SK-N-SH (cell line): ENCODE data around the gene ABCA7. TPM values are rescaled to one million over a fixed set of nuclear protein-coding genes. Genes with fewer than 3 reads are reported as not detected.

Source experiments
- CTCF ChIA-PET: fragments of 300-600, 350-600 bp; formaldehyde crosslinking; extraction: SDS; loops from one replicate; lab custom pipeline; 2021; lab: Yijun Ruan, JAX
- POLR2A ChIA-PET: fragments of 350-600 bp; sonication (Branson Sonifier 250); formaldehyde crosslinking; extraction: SDS; loops from one replicate; lab custom pipeline; 2020; ENCODE audit warnings: antibody characterized with exemption, inconsistent platforms; lab: Yijun Ruan, JAX
- DNase-seq: peaks from one replicate; pipeline ENCODE4 v3.0.0; 2012
- H2AFZ ChIP-seq: fragments of 200-600 bp; sonication (generic); 2 replicates; pipeline ENCODE4 v1.8.1; 2016; ENCODE audit warnings: antibody characterized with exemption, mild to moderate bottlenecking, low read depth
- H3F3A ChIP-seq: fragments of 200-600 bp; sonication (generic); replicated peaks from 2 replicates; pipeline ENCODE3; 2016; ENCODE audit warnings: antibody characterized with exemption, mild to moderate bottlenecking; ENCODE audit not compliant: insufficient read depth
- H3K27ac ChIP-seq, 2 experiments: fragments of 200-500 bp in 1 of 2; fragments of 200-600 bp in 1 of 2; sonication (Bioruptor generic) in 1 of 2; sonication (generic), shearing (Covaris generic) in 1 of 2; 2 replicates each; pipeline versions ENCODE4 v1.5.1 to v1.6.1; 2014 to 2016; ENCODE audit warnings: low read depth in 2 of 2, inconsistent platforms in 1 of 2, low read length in 1 of 2, mild to moderate bottlenecking in 1 of 2, mixed read lengths in 1 of 2
- H3K27me3 ChIP-seq: fragments of 200-600 bp; sonication (generic), shearing (Covaris generic); 2 replicates; pipeline ENCODE4 v1.6.1; 2016; ENCODE audit warnings: mixed run types; ENCODE audit not compliant: insufficient read depth
- H3K36me3 ChIP-seq, 2 experiments: fragments of 200-500 bp in 1 of 2; fragments of 200-600 bp in 1 of 2; sonication (Bioruptor generic) in 1 of 2; sonication (generic) in 1 of 2; replicated peaks in 1 of 2; 2 replicates each; pipeline versions ENCODE3 to v1.5.1; 2014 to 2016; ENCODE audit warnings: low read length in 1 of 2, mild to moderate bottlenecking in 1 of 2; ENCODE audit not compliant: insufficient read depth in 2 of 2, control insufficient read depth in 1 of 2
- H3K4me1 ChIP-seq, 2 experiments: fragments of 200-500 bp in 1 of 2; fragments of 200-600 bp in 1 of 2; sonication (Bioruptor generic) in 1 of 2; sonication (generic), shearing (Covaris generic) in 1 of 2; 2 replicates each; pipeline versions ENCODE4 v1.5.1 to v1.6.1; 2014 to 2016; ENCODE audit warnings: low read depth in 1 of 2, low read length in 1 of 2, mixed run types in 1 of 2; ENCODE audit not compliant: insufficient read depth in 2 of 2, control insufficient read depth in 1 of 2
- H3K4me2 ChIP-seq: fragments of 200-600 bp; sonication (generic), shearing (Covaris generic); 2 replicates; pipeline ENCODE4 v1.6.1; 2017; ENCODE audit warnings: mixed run types
- H3K4me3 ChIP-seq, 2 experiments: fragments of 200-500 bp in 1 of 2; fragments of 200-600 bp in 1 of 2; sonication (Bioruptor generic) in 1 of 2; sonication (generic), shearing (Covaris generic) in 1 of 2; 2 replicates each; pipeline versions ENCODE4 v1.5.1 to v1.8.1; 2014 to 2016; ENCODE audit warnings: low read depth in 2 of 2, inconsistent platforms in 1 of 2, low read length in 1 of 2, mild to moderate bottlenecking in 1 of 2, mixed read lengths in 1 of 2, moderate library complexity in 1 of 2
- H3K79me2 ChIP-seq: fragments of 200-600 bp; sonication (generic); 2 replicates; pipeline ENCODE4 v1.8.1; 2017; ENCODE audit warnings: mild to moderate bottlenecking; ENCODE audit not compliant: insufficient read depth
- H3K9ac ChIP-seq: fragments of 200-600 bp; sonication (generic); 2 replicates; pipeline ENCODE4 v1.6.1; 2017; ENCODE audit warnings: mixed run types
- H3K9me2 ChIP-seq: fragments of 200-600 bp; sonication (generic); 2 replicates; pipeline ENCODE4 v1.6.1; 2017; ENCODE audit warnings: mixed run types
- H3K9me3 ChIP-seq: fragments of 200-600 bp; sonication (generic); 2 replicates; pipeline ENCODE4 v1.6.1; 2017; ENCODE audit warnings: mixed run types, mild to moderate bottlenecking, moderate library complexity
- H4K20me1 ChIP-seq: fragments of 200-600 bp; sonication (generic); 2 replicates; pipeline ENCODE4 v1.6.1; 2017; ENCODE audit warnings: mild to moderate bottlenecking, mixed run types; ENCODE audit not compliant: insufficient read depth
- ELF1 ChIP-seq: IDR thresholded peaks from 2 replicates; pipeline ENCODE4 v1.4.0; 2012
- EP300 ChIP-seq, 2 experiments: IDR thresholded peaks; 2 replicates each; pipeline versions ENCODE4 v1.4.0 to v1.6.1; 2012; ENCODE audit warnings: borderline replicate concordance in 1 of 2, low read depth in 1 of 2, low read length in 1 of 2
- EZH2phosphoT487 ChIP-seq: fragments of 200-600 bp; sonication (generic); IDR thresholded peaks from 2 replicates; pipeline ENCODE4 v1.6.1; 2017; ENCODE audit warnings: low read depth, mixed run types, mild to moderate bottlenecking, antibody characterized with exemption, moderate library complexity, borderline replicate concordance
- FOSL2 ChIP-seq: IDR thresholded peaks from 2 replicates; pipeline ENCODE4 v1.4.0; 2012; ENCODE audit warnings: low read depth, mild to moderate bottlenecking, moderate library complexity, borderline replicate concordance
- FOXJ3 ChIP-seq: sonication (generic); formaldehyde crosslinking; IDR thresholded peaks from 2 replicates; pipeline ENCODE4 v1.5.1; 2020; ENCODE audit warnings: mild to moderate bottlenecking, missing genetic modification reagents
- FOXM1 ChIP-seq: IDR thresholded peaks from 2 replicates; pipeline ENCODE4 v1.4.0; 2012; ENCODE audit warnings: low read depth, mild to moderate bottlenecking
- IRF3 ChIP-seq: fragments of 150-350 bp; IDR thresholded peaks from 2 replicates; pipeline ENCODE4 v1.6.1; 2016; ENCODE audit warnings: mild to moderate bottlenecking, low read depth, low read length
- MEF2A ChIP-seq: IDR thresholded peaks from 2 replicates; pipeline ENCODE4 v1.4.0; 2012; ENCODE audit warnings: low read depth, borderline replicate concordance
- MXI1 ChIP-seq: IDR thresholded peaks from 2 replicates; pipeline ENCODE4 v1.6.1; 2012; ENCODE audit warnings: mild to moderate bottlenecking, low read depth, low read length, improper control_type of control experiment
- NRF1 ChIP-seq: IDR thresholded peaks from 2 replicates; pipeline ENCODE4 v1.6.1; 2012; ENCODE audit warnings: low read depth, mild to moderate bottlenecking, low read length
- POLR2AphosphoS5 ChIP-seq: IDR thresholded peaks from 2 replicates; pipeline ENCODE4 v1.6.1; 2012; ENCODE audit warnings: low read depth, low read length
- RAD21 ChIP-seq: IDR thresholded peaks from 2 replicates; pipeline ENCODE4 v1.6.1; 2012; ENCODE audit warnings: mild to moderate bottlenecking, low read length
- RFX5 ChIP-seq: IDR thresholded peaks from 2 replicates; pipeline ENCODE4 v1.6.1; 2012; ENCODE audit warnings: mild to moderate bottlenecking, improper control_type of control experiment, low read length
- RXRA ChIP-seq: IDR thresholded peaks from 2 replicates; pipeline ENCODE4 v1.4.0; 2012; ENCODE audit warnings: low read depth, mild to moderate bottlenecking, borderline replicate concordance
- TCF12 ChIP-seq: IDR thresholded peaks from 2 replicates; pipeline ENCODE4 v1.4.0; 2012
- USF1 ChIP-seq: IDR thresholded peaks from 2 replicates; pipeline ENCODE4 v1.4.0; 2012; ENCODE audit warnings: low read depth, borderline replicate concordance
- USF2 ChIP-seq: fragments of 150-350 bp; IDR thresholded peaks from 2 replicates; pipeline ENCODE4 v1.6.1; 2017; ENCODE audit warnings: antibody characterized with exemption, low read length, low read depth, borderline replicate concordance
- YY1 ChIP-seq: IDR thresholded peaks from 2 replicates; pipeline ENCODE4 v1.4.0; 2012; ENCODE audit warnings: low read depth, mild to moderate bottlenecking
- ZBTB33 ChIP-seq: IDR thresholded peaks from 2 replicates; pipeline ENCODE4 v1.4.0; 2012; ENCODE audit warnings: low read depth, borderline replicate concordance
- WGBS: methylation state at CpG from one replicate; pipeline ENCODE4 v1.1.6; 2017; ENCODE audit warnings: low lambda C conversion rate; 5-methylcytosine and 5-hydroxymethylcytosine counted together
- polyA plus RNA-seq, 3 experiments: library from polyadenylated mRNA; depleted of rRNA; stranded (reverse); fragments of >200 nt; gene quantifications; 2 replicates each; pipeline ENCODE4 v1.2.3, GENCODE V29; 2012

The ABCA7 gene
- polyA plus RNA-seq, 1 of the 3 experiments (the other 2 are of a cell fraction) = 7.8 TPM

GRCh38 chr19:1047696-1048147 is 7.8 kb downstream of the ABCA7 start:
- Histone ChIP-seq H3K4me2 (no peak overlapping the region), H3K9me3 (no peaks in the 10 kb centered on the region), H3K4me3 (no peak overlapping the region), H3K27me3 (no peaks in the 10 kb centered on the region), H3K9me2 (no peaks in the 10 kb centered on the region), H3K36me3 (no peaks in the 10 kb centered on the region), H2AFZ (no peak overlapping the region), H4K20me1 (no peaks in the 10 kb centered on the region), H3K4me1 (peaks cover 0 to 4% of the 10 kb centered on the region in 2 experiments; a peak in 1 of 4 replicates), H3K27ac (no peak overlapping the region), H3K79me2 (no peaks in the 10 kb centered on the region), H3K9ac (no peak overlapping the region), H3F3A (peaks cover 4% of the 10 kb centered on the region)
- ChIA-PET CTCF (interaction anchor here (0.9 kb wide), 1 partner anchor 17 kb away, joined by 3 read pairs; no protein-coding TSS in a partner anchor), POLR2A (interaction anchor here (1.1 kb wide), 1 partner anchor 28 kb away, joined by 3 read pairs; no protein-coding TSS in a partner anchor)
- no peak for TF ChIP-seq RAD21
- no peak for TF ChIP-seq RXRA
- TF ChIP-seq NRF1 = no peak
- no peak for TF ChIP-seq FOSL2
- TF ChIP-seq USF2 = no peak
- TF ChIP-seq RFX5 = no peak
- no peak for TF ChIP-seq FOXM1
- no peak for TF ChIP-seq USF1
- no peak for TF ChIP-seq FOXJ3 (CRISPR knock-in tag)
- no peak for TF ChIP-seq YY1
- no peak for TF ChIP-seq TCF12
- TF ChIP-seq POLR2AphosphoS5 = no peak
- TF ChIP-seq EP300 (IDR thresholded peaks at IDR 0.05; ENCODE audit: borderline replicate concordance in 1 of 2, low read depth in 1 of 2, low read length in 1 of 2) = no peak
- TF ChIP-seq EZH2phosphoT487 = no peak
- no peak for TF ChIP-seq ZBTB33
- no peak for TF ChIP-seq MXI1
- TF ChIP-seq IRF3 = no peak
- TF ChIP-seq MEF2A = no peak
- no peak for TF ChIP-seq ELF1
- 84% methylated on average over 19 of the region's 20 CpGs for WGBS
- no peak for DNase-seq
